ENCODE measurements around the gene TYMP.

TYMP gene

GRCh38 chr22:50504369-50505211, 25.2 kb downstream of the TYMP start:
- no peak for DNase-seq

- no peak for DNase-seq
Observed at GRCh38 chr22:50503475-50504145, 26.2 kb downstream of the TYMP start.

- no peak for DNase-seq
Observed at GRCh38 chr22:50502628-50503474, 27.0 kb downstream of the TYMP start.

DNA sequence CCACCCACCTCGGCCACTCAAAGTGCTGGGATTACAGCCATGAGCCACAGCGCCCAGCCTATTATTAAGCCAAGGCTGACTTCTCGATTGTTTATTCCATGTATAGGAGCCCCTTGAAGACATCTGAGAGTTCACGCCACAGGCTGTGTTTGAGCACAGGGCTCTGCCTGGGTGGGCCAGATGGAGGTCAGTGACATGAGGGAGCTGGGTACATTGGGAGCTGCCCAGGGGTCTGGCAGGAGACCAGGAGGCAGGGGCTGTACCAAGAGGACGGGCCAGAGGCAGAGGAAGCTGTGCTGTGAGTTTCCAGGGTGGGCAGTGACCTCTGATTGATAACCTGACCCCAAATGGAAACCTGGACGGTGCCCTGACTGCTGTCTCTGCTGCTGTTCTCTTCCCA, 27.7 kb downstream of the TYMP start:
- DNase-seq, result no peak

DNA sequence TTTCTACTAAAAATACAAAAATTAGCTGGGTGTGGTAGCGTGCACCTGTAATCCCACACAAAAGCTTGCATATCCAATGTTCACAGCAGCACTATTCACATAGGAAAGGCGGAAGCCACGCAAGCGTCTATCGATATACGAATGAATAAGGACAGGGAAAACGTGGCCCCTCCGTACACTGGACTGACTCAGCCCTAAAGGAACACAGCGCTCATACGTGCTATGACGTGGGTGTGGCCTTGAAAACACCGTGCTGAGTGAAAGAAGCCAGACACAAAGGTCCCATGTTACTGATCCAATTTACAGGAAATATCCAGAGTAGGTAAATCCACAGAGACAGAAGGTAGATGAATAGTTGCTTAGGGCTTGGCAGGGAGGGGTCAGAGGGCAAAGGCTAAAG, 29.4 kb downstream of the TYMP start:
- no peak for DNase-seq

GRCh38 chr22:50498322-50498890, 31.4 kb downstream of the TYMP start:
- peak; percentile 78 for DNase-seq

- no peak for DNase-seq
Observed at GRCh38 chr22:50497093-50497492, 32.7 kb downstream of the TYMP start.

DNA sequence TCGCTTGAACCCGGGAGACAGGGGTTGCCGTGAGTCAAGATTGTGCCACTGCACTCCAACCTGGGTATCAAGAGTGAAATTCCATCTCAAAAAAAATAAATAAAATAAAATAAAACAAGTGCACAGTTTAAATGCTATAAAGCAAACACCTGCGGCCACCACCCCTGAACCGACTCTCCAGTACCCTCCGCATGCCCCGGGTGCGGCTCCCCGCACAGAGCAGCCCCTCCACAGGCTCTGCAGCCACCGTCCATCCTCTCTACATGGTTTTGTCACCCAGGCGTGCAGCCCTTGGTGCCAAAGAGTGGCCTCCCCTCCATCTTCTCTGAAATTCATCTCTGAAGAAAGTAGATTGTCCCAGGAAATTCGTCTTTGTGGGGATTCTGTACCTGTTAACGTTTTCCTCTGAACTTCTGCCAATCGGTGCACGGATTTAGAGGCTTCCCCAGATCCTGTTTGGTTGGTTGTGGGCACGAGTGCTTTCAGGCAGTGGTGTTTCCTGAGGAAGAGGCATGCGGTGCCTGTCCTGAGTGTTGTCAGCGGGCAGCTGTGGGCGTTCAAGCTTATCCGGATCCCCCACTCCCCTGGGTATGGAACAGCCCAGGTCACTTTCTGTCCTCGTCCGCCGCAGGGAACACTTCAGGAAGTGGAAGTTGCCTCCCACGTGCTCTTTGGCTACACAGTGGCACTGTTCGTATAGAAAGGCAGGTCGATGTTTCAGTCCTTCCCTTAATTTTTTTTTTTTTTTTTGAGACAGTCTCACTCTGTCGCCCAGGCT, 39.1 kb downstream of the TYMP start:
- no peak for DNase-seq

DNA sequence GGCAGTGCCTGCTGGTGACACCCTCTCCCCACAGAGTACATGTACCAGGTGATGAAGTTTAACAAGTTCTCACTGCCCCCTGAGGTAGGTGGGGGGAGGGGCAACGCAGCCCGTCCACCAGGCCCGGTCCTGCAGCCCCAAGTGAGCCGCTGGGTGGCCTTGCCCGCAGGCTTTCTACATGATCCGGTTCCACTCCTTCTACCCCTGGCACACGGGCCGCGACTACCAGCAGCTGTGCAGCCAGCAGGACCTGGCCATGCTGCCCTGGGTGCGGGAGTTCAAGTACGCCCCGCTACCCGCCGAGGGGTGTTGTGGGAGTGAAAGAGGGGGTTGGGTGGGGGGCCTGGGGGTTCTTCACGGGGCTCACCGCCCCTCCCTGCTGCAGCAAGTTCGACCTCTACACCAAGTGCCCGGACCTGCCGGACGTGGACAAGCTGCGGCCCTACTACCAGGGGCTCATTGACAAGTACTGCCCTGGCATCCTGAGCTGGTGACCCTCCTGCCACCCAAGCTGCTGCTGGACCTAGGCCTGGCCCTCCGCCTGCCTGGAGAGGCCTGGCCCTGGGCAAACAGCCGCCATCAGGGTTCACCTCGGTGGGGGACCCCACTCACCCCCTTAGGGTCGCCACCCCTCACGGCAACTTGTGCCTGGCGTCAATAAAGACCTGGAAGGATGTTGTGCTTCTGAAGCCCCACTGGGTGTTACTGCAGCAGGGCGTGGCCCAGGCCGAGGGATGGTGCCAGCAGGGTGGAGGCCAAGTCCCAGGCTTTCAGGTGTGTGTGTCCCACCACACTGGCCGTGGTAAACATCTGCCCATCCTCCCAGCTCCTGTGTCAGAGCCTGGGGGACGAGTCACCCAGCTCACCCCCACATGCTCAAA, 40.2 kb downstream of the TYMP start:
- DNase-seq, result no peak

GRCh38 chr22:50488886-50489285, 40.9 kb downstream of the TYMP start:
- DNase-seq, result no peak

DNA sequence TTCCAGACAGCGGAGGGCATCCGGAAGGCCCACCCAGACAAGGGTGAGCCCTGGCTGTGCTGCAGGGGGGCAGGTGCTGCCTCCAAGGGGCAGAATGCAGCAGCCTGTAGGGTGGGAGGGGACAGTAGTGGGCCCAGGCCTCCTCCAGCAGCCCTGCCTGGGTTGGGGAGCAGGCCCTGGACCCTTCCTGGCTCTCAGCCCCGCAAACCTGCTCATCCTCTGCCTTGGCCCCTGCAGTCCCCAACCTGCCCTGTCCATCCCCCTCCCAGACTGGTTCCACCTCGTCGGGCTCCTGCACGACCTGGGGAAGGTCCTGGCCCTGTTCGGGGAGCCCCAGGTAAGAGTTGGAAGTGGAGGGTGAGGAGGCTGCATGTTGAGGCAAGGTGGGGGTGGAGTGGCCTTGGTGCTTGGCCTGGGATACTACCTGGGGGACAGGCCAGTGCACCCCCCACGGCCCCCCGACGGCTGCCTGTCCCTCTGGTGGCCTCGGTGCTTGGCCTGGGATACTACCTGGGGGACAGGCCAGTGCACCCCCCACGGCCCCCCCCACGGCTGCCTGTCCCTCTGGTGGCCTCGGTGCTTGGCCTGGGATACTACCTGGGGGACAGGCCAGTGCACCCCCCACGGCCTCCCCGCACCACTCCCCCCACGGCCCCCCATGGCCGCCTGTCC, 41.7 kb downstream of the TYMP start:
- no peak for DNase-seq

GRCh38 chr22:50487290-50488005, 42.4 kb downstream of the TYMP start:
- no peak for DNase-seq

- peak; percentile 20 for DNase-seq
Observed at GRCh38 chr22:50486561-50487289, 43.1 kb downstream of the TYMP start, which contains the start of gene MIOX. MIOX (plus strand) TSS chr22:50486859; CDS start chr22:50486898, 39 bp downstream.

- DNase-seq, result peak; percentile 61
Observed at GRCh38 chr22:50485221-50486131, 44.3 kb downstream of the TYMP start.

GRCh38 chr22:50483977-50484853, 45.6 kb downstream of the TYMP start:
- no peak for DNase-seq

DNA sequence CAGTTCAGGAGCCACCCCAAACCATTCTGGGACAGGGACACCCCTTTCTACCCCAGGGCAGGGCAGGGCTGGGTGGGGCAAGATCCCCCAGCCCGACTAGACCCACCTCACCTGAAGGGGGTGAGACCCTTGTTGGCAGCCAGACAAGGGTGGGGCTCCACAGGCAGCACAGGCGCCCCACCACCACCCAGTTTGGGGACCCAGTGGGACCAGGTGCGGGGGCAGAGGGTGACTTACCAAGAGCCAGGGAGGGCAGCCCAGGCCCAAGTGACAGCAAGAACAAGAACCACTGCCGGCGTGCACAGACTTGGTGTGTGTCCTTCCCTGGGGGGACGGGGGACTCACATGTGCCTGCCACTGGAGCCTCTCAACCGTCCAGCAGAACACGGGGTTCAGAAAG, 46.3 kb downstream of the TYMP start:
- DNase-seq, result no peak

DNA sequence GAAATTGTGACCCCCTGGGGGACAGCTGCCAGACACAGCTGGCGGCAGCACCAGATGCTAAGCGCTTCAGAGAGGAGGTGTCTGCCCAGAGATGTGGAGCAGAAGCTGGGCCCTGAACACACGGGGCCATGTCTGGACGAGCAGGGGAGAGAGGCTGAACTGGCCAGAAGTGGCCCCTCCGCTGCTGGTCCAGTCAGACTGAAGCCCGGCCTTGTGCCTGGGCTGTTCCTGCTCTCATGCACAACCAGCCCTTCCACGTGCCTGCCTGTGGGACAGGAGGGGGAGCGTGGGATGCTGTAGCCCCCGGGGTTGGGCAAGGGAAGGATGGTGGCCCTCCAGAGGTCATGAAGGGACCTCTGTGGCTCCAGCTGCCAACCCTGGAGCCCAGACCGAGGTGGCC, 46.7 kb downstream of the TYMP start:
- peak; percentile 56 for DNase-seq

Data from NCI-H69 (cell line).